Activated effector memory CD4-positive, alpha-beta T cell treated with anti-CD3 and anti-CD28 coated beads, Interleukin-2, amount 50 U/mL, for 16 hours (primary cell): ENCODE results near the gene PFN1.

Experiments used
- DNase-seq: peaks from one replicate; pipeline ENCODE4 v3.0.0-alpha.2; 2020

Gene PFN1

DNA sequence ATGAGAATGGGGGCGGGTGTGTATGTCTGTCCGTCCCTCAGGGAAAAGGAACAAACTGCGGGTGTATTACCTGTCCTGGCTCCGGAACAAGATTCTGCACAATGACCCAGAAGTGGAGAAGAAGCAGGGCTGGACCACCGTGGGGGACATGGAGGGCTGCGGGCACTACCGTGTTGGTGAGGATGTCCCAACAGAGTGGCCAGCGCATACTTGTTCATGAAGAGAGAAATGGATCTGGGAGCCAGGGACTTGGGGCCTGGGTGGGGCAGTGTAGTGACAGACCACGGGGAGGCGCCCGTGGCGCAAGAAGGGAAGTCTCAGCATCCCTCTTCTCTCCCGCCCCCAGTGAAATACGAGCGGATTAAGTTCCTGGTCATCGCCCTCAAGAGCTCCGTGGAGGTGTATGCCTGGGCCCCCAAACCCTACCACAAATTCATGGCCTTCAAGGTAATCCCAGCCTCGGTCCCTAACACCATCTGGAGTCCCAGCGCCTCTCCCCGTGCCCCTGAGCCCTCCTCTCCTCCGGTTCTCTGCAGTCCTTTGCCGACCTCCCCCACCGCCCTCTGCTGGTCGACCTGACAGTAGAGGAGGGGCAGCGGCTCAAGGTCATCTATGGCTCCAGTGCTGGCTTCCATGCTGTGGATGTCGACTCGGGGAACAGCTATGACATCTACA lies 52.5 kb downstream of the PFN1 start:
- no peak for DNase-seq
